Liver (tissue), 3 donors: ENCODE results near the gene CHSY1.

Experiments
- EGR1 ChIP-seq, 2 donors: IDR thresholded peaks; 2 replicates each; pipeline ENCODE4 v1.6.1; 2016 to 2018; ENCODE audit warnings: antibody characterized with exemption in 2 of 2, low read depth in 2 of 2
- TAF1 ChIP-seq: conservative IDR thresholded peaks from 2 replicates; pipeline ENCODE4 v1.6.1; 2016; ENCODE audit warnings: antibody characterized with exemption, mild to moderate bottlenecking
- TF ChIP-seq, protein P1 (sequence below): fragments of 150-350 bp; IDR thresholded peaks from 2 replicates; pipeline ENCODE4 v1.5.1; 2017; ENCODE audit warnings: improper control_type of control experiment, low read depth, low read length; ENCODE audit not compliant: missing input control
- donor health status: healthy.
- donor health status: healthy.

DNA sequence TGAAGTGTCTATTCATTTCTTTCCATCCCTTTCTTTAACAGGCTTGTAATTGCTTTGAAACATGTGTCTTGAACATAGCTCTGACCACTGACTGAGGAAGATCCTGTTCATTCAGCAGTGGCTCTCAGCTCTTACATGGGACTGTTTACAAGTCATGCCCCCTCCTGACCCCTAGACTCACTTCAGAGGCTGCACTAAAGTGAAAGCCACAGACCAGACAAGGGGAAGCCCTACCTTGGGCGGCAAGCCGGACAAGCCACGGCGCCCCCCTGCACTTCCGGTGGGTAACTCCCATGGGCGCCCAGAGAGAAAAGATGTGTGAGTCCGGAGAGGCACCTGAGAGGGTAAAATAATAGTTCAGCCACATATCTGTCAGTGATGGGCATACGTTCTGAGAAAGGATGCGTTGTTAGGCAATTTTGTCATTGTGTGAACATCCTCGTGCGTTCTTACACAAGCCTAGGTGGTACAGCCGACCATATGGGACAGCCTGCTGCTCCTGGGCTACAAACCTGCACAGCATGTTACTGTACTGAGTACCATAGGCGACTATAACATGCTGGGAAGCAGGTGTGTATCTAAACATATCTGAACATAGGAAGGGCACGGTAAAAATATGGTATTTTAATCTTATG, 116.2 kb downstream of the CHSY1 start:
- TF ChIP-seq, protein P1, sequence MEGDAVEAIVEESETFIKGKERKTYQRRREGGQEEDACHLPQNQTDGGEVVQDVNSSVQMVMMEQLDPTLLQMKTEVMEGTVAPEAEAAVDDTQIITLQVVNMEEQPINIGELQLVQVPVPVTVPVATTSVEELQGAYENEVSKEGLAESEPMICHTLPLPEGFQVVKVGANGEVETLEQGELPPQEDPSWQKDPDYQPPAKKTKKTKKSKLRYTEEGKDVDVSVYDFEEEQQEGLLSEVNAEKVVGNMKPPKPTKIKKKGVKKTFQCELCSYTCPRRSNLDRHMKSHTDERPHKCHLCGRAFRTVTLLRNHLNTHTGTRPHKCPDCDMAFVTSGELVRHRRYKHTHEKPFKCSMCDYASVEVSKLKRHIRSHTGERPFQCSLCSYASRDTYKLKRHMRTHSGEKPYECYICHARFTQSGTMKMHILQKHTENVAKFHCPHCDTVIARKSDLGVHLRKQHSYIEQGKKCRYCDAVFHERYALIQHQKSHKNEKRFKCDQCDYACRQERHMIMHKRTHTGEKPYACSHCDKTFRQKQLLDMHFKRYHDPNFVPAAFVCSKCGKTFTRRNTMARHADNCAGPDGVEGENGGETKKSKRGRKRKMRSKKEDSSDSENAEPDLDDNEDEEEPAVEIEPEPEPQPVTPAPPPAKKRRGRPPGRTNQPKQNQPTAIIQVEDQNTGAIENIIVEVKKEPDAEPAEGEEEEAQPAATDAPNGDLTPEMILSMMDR = no peak
- TF ChIP-seq EGR1 (IDR thresholded peaks at IDR 0.05; ENCODE audit: low read depth in 2 of 2) = no peak
- no peak for TF ChIP-seq TAF1
